B cell (primary cell): ENCODE data around the gene CDC14A.

ENCODE experiments used
- EZH2 ChIP-seq: IDR thresholded peaks from 2 replicates; pipeline ENCODE4 v1.6.1; 2012; ENCODE audit warnings: borderline replicate concordance, low read depth, mild to moderate bottlenecking, moderate library complexity, low read length; ENCODE audit not compliant: insufficient read depth, poor library complexity, severe bottlenecking
- TF ChIP-seq, protein P1 (sequence below): fragments of 200-600 bp; IDR thresholded peaks from one replicate; pipeline ENCODE4 v1.8.0; 2022; ENCODE audit warnings: antibody characterized with exemption, mild to moderate bottlenecking

GRCh38 chr1:100474834-100475233 lies 122.5 kb downstream of the CDC14A start:
- TF ChIP-seq, protein P1, sequence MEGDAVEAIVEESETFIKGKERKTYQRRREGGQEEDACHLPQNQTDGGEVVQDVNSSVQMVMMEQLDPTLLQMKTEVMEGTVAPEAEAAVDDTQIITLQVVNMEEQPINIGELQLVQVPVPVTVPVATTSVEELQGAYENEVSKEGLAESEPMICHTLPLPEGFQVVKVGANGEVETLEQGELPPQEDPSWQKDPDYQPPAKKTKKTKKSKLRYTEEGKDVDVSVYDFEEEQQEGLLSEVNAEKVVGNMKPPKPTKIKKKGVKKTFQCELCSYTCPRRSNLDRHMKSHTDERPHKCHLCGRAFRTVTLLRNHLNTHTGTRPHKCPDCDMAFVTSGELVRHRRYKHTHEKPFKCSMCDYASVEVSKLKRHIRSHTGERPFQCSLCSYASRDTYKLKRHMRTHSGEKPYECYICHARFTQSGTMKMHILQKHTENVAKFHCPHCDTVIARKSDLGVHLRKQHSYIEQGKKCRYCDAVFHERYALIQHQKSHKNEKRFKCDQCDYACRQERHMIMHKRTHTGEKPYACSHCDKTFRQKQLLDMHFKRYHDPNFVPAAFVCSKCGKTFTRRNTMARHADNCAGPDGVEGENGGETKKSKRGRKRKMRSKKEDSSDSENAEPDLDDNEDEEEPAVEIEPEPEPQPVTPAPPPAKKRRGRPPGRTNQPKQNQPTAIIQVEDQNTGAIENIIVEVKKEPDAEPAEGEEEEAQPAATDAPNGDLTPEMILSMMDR = no peak
- no peak for TF ChIP-seq EZH2
